ENCODE measurements around the gene HBG2. TPM values are rescaled to one million over a fixed set of nuclear protein-coding genes. Genes with fewer than 3 reads are reported as not detected.

Gene HBG2
- total and polyA plus RNA-seq, 10 of the 15 experiments (the other 5 are each of a cell fraction or from before 2014, with no cell fraction given): 1.1 to 8.3 (median 2.9) TPM; not detected in 5

DNA sequence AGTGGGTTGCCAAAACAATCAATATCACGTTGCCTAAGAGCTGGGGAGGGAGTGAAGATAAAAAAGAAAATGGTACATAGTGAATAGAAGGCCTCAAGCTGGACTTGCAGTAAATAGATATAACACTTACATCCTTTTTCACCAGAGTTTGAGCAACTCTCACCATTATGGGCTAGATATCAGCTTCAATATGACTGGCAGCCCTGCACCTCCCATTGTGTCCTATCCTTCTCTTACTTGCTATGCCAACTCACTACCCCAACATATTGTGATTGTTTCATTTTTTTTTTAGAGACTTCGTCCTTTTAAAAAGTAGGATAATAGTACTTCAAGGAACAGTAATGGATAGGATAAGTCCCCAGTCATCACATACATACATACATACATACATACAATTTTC, 12.4 kb downstream of the HBG2 start:
- intact Hi-C loops (cut with micrococcal nuclease; ENCODE audit: unreplicated experiment) (no loop called here), in situ Hi-C loops (cut with MboI) (no loop called here)
- CTCF ChIA-PET: interaction anchor here (0.6 kb wide), 1 partner anchor 359 kb away, joined by 3 read pairs; no protein-coding TSS in a partner anchor
- Histone ChIP-seq H3K36me3 (ENCODE audit: control insufficient read depth in 2 of 2, insufficient read depth in 2 of 2, low read length in 1 of 2) (no peaks in the 10 kb centered on the region), H3K9ac (ENCODE audit: control insufficient read depth, insufficient read depth, low read length) (no peak overlapping the region), H3K79me2 (ENCODE audit: control insufficient read depth, insufficient read depth, low read length) (no peaks in the 10 kb centered on the region), H3K4me1 (ENCODE audit: control insufficient read depth, insufficient read depth, low read length) (no peaks in the 10 kb centered on the region), H3K27ac (ENCODE audit: control insufficient read depth, insufficient read depth) (no peak overlapping the region), H2AFZ (ENCODE audit: control insufficient read depth, low read depth, low read length) (no peak overlapping the region), H4K20me1 (ENCODE audit: control insufficient read depth, insufficient read depth) (no peaks in the 10 kb centered on the region), H3K4me3 (no peak overlapping the region), H3K4me2 (ENCODE audit: control insufficient read depth, insufficient read depth) (no peak overlapping the region), H3K9me3 (replicated peaks; ENCODE audit: control insufficient read depth, insufficient read depth, low read length) (no peaks in the 10 kb centered on the region), H3K27me3 (replicated peaks in 1 of 2; ENCODE audit: control insufficient read depth in 2 of 2, insufficient read depth in 2 of 2, low read length in 1 of 2) (peaks cover 0 to 2% of the 10 kb centered on the region in 2 experiments; a peak in 1 of 4 replicates)
- POLR2A ChIA-PET: no interaction called here
- no peak for FAIRE-seq
- WGBS (ENCODE audit: insufficient coverage, insufficient replicate concordance, low lambda C conversion rate, missing lambda C conversion rate): 0% methylated on average over 2 of the region's 2 CpGs
- DNase-seq (ENCODE audit: low read depth, low spot score): no peak
- no peak for ATAC-seq
- BruUV-seq (replicated peaks): no TSS peak
- SMC1A ChIA-PET (ENCODE audit: uncharacterized antibody, unreplicated experiment): no interaction called here
- no peak for TF ChIP-seq MEF2A (IDR thresholded peaks at IDR 0.05; ENCODE audit: insufficient read depth, low read depth, low read length)
- no peak for TF ChIP-seq NRF1 (conservative IDR thresholded peaks at IDR 0.05; ENCODE audit: low read depth, low read length)
- TF ChIP-seq, protein P1, sequence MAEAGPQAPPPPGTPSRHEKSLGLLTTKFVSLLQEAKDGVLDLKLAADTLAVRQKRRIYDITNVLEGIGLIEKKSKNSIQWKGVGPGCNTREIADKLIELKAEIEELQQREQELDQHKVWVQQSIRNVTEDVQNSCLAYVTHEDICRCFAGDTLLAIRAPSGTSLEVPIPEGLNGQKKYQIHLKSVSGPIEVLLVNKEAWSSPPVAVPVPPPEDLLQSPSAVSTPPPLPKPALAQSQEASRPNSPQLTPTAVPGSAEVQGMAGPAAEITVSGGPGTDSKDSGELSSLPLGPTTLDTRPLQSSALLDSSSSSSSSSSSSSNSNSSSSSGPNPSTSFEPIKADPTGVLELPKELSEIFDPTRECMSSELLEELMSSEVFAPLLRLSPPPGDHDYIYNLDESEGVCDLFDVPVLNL (IDR thresholded peaks at IDR 0.05; ENCODE audit: low read depth, low read length): no peak
- TF ChIP-seq SIN3A (IDR thresholded peaks at IDR 0.05; ENCODE audit: low read depth, low read length): no peak
- TF ChIP-seq SUZ12 (IDR thresholded peaks at IDR 0.05; ENCODE audit: unreplicated experiment): no peak
- no peak for TF ChIP-seq CEBPB (IDR thresholded peaks at IDR 0.05; ENCODE audit: borderline replicate concordance in 1 of 2, low read depth in 2 of 2, low read length in 2 of 2)
- RAD21 ChIA-PET (ENCODE audit: unreplicated experiment): no interaction called here

DNA sequence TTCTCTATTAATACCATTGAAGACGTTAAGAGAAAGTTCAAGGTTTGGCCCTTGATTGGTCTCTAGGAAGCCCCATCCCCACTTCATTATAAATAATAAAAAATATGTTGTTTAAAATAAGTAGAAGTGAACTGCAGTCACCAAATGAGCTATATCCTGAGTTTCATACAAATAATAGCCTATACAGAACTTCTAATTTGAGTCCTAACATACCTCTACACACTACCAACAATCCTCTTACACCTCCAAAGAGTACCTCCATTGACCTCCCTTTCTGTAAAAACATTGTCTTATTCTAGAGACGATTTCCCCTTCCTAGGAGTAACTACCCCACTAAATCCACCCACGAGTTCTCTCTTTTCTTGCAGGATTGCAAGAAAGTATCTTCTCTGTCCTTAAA, 13.1 kb downstream of the HBG2 start:
- Histone ChIP-seq H3K9ac (ENCODE audit: control insufficient read depth, insufficient read depth, low read length) (no peak overlapping the region), H3K9me3 (replicated peaks; ENCODE audit: control insufficient read depth, insufficient read depth, low read length) (no peaks in the 10 kb centered on the region), H3K27ac (ENCODE audit: control insufficient read depth, insufficient read depth) (no peak overlapping the region), H2AFZ (ENCODE audit: control insufficient read depth, low read depth, low read length) (no peak overlapping the region), H3K4me3 (no peak overlapping the region), H3K79me2 (ENCODE audit: control insufficient read depth, insufficient read depth, low read length) (no peaks in the 10 kb centered on the region), H3K36me3 (ENCODE audit: control insufficient read depth in 2 of 2, insufficient read depth in 2 of 2, low read length in 1 of 2) (no peaks in the 10 kb centered on the region), H3K4me2 (ENCODE audit: control insufficient read depth, insufficient read depth) (no peak overlapping the region), H3K4me1 (ENCODE audit: control insufficient read depth, insufficient read depth, low read length) (no peaks in the 10 kb centered on the region), H3K27me3 (replicated peaks in 1 of 2; ENCODE audit: control insufficient read depth in 2 of 2, insufficient read depth in 2 of 2, low read length in 1 of 2) (no peaks in the 10 kb centered on the region; a peak in 1 of 4 replicates), H4K20me1 (ENCODE audit: control insufficient read depth, insufficient read depth) (no peaks in the 10 kb centered on the region)
- FAIRE-seq (no peak), DNase-seq (ENCODE audit: low read depth, low spot score) (no peak), ATAC-seq (no peak)
- SMC1A ChIA-PET (ENCODE audit: uncharacterized antibody, unreplicated experiment): interaction anchor here (1.0 kb wide), 1 partner anchor 49 kb away, joined by 4 read pairs; no protein-coding TSS in a partner anchor
- intact Hi-C loops (cut with micrococcal nuclease; ENCODE audit: unreplicated experiment) (no loop called here), in situ Hi-C loops (cut with MboI) (no loop called here)
- CTCF ChIA-PET: interaction anchor here (1.4 kb wide), 1 partner anchor 40 kb away, joined by 4 read pairs; the partner anchor contains the start of gene OR51V1
- RAD21 ChIA-PET (ENCODE audit: unreplicated experiment): no interaction called here
- POLR2A ChIA-PET: no interaction called here
- 24% methylated on average over 3 of the region's 3 CpGs for WGBS (ENCODE audit: insufficient coverage, insufficient replicate concordance, low lambda C conversion rate, missing lambda C conversion rate)
- BruUV-seq (replicated peaks): no TSS peak
- TF ChIP-seq, protein P1 (IDR thresholded peaks at IDR 0.05; ENCODE audit: low read depth, low read length): no peak
- TF ChIP-seq BHLHE40 (IDR thresholded peaks at IDR 0.05; ENCODE audit: borderline replicate concordance in 1 of 2, low read depth in 2 of 2, low read length in 1 of 2): no peak
- no peak for TF ChIP-seq RBBP5 (conservative IDR thresholded peaks at IDR 0.05)
- TF ChIP-seq, protein P2, sequence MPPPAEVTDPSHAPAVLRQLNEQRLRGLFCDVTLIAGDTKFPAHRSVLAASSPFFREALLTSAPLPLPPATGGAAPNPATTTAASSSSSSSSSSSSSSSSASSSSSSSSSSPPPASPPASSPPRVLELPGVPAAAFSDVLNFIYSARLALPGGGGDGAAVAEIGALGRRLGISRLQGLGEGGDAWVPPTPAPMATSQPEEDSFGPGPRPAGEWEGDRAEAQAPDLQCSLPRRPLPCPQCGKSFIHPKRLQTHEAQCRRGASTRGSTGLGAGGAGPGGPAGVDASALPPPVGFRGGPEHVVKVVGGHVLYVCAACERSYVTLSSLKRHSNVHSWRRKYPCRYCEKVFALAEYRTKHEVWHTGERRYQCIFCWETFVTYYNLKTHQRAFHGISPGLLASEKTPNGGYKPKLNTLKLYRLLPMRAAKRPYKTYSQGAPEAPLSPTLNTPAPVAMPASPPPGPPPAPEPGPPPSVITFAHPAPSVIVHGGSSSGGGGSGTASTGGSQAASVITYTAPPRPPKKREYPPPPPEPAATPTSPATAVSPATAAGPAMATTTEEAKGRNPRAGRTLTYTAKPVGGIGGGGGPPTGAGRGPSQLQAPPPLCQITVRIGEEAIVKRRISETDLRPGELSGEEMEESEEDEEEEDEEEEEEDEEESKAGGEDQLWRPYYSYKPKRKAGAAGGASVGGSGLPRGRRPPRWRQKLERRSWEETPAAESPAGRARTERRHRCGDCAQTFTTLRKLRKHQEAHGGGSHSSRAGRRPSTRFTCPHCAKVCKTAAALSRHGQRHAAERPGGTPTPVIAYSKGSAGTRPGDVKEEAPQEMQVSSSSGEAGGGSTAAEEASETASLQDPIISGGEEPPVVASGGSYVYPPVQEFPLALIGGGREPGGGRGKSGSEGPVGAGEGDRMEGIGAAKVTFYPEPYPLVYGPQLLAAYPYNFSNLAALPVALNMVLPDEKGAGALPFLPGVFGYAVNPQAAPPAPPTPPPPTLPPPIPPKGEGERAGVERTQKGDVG (CRISPR knock-in tag; IDR thresholded peaks at IDR 0.05): no peak

Data from GM12878 (cell line).